Measurements from ENCODE around the gene ALG12. TPM values are rescaled to one million over a fixed set of nuclear protein-coding genes. Genes with fewer than 3 reads are reported as not detected.

Gene ALG12
- 6.0 to 13.7 TPM (median 11.4 TPM) in 5 replicates for total RNA-seq (2022; extraction: Qiagen RNA extraction)

DNA sequence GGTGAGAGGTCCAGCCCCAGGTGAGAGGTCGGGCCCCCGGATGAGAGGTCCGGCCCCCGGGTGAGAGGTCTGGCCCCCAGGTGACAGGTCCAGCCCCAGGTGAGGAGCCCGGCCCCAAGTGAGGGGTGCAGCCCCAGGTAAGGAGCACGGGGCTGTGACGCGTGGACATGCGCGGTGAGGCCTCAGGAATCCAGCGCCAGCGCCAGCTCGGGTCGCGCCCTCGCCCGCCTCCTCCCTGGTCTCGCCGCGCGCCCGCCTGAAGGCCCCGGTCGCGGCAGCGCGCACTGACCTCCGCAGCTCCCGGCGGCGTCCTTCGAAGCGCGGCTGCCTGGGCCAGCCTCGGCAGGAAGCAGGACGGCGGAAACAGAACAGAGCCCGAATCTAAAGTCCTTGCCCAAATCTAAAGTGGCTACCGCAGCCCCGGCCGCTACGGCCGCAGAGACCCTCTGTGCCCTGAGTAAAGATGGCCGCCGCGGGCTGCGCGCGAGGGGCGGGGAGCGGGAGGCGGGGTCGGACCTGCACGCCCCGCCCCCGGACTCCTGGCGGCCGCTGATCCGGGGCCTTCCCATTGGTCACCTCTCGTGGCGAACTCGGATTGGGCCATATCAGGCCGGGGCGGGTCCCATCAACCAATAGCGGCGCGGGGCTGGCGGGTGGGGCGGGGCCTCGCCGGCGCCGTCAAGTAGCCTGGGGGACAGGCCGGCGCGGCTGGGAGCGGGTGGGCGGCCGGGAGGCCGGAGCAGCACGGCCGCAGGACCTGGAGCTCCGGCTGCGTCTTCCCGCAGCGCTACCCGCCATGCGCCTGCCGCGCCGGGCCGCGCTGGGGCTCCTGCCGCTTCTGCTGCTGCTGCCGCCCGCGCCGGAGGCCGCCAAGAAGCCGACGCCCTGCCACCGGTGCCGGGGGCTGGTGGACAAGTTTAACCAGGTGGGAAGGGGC is at the start of gene ALG12, which contains the start of gene CRELD2:
TSS of gene ALG12 (minus strand) at position 465 of the 937 bp plus-strand sequence. CDS start 4,673 bp downstream, outside the sequence.
TSS of gene CRELD2 (plus strand) at position 661 of the 937 bp plus-strand sequence. CDS start at position 797, 136 bp downstream.

DNA sequence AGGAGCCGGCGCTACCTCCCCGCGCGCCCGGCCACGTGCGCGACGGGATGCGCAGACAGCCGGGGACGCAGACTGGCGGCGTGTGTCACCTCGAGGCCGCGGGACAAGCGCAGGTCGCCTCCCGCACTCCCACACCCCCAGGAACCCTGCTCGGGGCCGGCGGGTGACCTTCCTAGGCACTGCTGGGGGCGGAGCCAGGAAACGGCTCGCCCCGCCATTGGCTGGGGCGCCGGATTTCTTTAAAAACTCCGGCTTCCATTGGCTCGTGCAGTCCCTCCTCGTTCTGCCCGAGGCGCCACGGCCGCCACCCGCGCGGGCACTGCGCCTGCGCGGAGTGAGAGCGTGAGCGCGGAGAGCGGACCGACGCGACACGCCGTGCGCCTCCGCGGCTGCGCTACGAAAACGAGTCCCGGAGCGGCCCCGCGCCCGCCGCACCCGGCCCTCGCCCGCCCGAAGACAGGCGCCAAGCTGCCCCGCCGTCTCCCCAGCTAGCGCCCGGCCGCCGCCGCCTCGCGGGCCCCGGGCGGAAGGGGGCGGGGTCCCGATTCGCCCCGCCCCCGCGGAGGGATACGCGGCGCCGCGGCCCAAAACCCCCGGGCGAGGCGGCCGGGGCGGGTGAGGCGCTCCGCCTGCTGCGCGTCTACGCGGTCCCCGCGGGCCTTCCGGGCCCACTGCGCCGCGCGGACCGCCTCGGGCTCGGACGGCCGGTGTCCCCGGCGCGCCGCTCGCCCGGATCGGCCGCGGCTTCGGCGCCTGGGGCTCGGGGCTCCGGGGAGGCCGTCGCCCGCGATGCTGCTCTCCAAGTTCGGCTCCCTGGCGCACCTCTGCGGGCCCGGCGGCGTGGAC is 42.1 kb upstream of the ALG12 start, which contains the start of gene PIM3:
TSS of gene PIM3 (plus strand) at position 614 of the 846 bp plus-strand sequence. CDS start at position 790, 176 bp downstream.

DNA sequence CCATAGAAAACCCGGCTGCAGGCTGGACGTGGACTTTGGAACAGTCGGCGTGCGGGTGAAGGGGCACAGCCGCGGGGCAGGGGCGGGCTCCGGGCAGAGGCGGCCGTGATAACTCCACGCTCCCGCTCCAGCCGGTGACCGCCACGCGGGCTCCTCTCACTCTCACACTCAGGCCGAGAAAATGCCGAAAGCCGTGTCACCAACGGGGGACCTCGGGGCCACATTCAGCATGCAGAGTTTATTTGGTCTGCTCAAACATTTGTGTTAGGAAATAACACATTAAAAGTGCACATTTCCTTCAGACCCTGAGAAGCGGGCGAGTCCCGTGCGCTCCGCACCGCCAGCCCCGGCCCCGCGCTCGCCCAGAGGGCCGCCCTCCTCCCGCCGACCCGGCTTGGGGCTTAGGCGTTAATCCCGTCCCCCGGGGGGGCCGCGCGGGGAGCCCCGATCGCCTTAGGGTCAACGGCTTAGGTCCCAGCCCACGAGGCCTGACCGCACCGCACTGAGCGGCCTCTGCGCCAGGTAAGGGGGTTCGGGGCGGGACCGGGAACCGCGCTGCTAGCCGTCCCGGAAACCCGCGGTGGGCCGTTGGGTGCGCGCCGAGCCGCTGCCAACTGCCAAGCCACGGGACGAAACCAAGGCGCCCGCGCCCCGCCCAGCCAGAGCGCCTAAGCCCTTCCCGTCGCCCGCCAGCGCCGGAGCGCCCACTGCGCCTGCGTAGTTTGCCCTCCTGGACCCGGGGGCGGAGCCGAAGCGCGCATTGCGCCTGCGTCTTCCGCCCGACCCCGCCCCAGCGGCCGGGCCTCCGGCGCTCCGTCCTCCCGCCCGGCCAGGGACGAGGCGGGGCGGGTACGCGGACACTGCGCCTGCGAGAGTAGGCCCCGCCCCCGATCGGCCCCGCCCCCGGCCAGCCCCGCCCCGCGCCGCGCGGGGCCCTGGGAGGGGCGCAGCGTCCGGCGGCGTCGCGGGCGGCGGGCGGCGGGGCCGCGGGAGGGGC is 65.0 kb downstream of the ALG12 start, which contains the start of gene ZBED4:
TSS of gene ZBED4 (plus strand) at position 947 of the 997 bp plus-strand sequence. CDS start 29,819 bp downstream, outside the sequence.

Other genes with a start within 250 kb of the ALG12 start
- 12.0 to 16.0 TPM (median 15.0 TPM) in 5 replicates for gene BRD1, start 90.6 kb downstream of the ALG12 start, total RNA-seq (2022; extraction: Qiagen RNA extraction)
- 9.8 to 12.8 TPM (median 11.3 TPM) in 5 replicates for gene ZBED4, start 64.6 kb downstream of the ALG12 start, total RNA-seq (2022; extraction: Qiagen RNA extraction)
- gene CRELD2, start 196 bp upstream of the ALG12 start, total RNA-seq (2022; extraction: Qiagen RNA extraction): 21.1 to 32.6 TPM (median 27.6 TPM) in 5 replicates
- 36.1 to 78.7 TPM (median 74.6 TPM) in 5 replicates for gene PIM3, start 42.3 kb upstream of the ALG12 start, total RNA-seq (2022; extraction: Qiagen RNA extraction)
- gene IL17REL, start 94.3 kb upstream of the ALG12 start, total RNA-seq (2022; extraction: Qiagen RNA extraction): 0.04 to 0.06 TPM (median 0.05 TPM) in 5 replicates
- not detected in 5 replicates for gene TTLL8, start 139.9 kb upstream of the ALG12 start, total RNA-seq (2022; extraction: Qiagen RNA extraction)
- not detected in 5 replicates for gene MLC1, start 167.0 kb upstream of the ALG12 start, total RNA-seq (2022; extraction: Qiagen RNA extraction)
- not detected in 5 replicates for gene MOV10L1, start 171.6 kb upstream of the ALG12 start, total RNA-seq (2022; extraction: Qiagen RNA extraction)